SK-N-MC (cell line): ENCODE data around the gene CDC42BPB.
A peak's percentile ranks its signal among the peaks of the same experiment; 100 is the strongest.

Experiments
- DNase-seq: peaks from one replicate; pipeline ENCODE4 v3.0.0-alpha.2; 2011; ENCODE audit warnings: low read depth, low spot score
- H3K27ac ChIP-seq: fragments of 200-600 bp; sonication (generic); 2 replicates; pipeline ENCODE4 v1.5.1; 2016; ENCODE audit warnings: mixed run types
- H3K36me3 ChIP-seq: fragments of 200-600 bp; sonication (generic); 2 replicates; pipeline ENCODE4 v1.6.1; 2017; ENCODE audit warnings: antibody characterized with exemption, low read length, mixed read lengths; ENCODE audit not compliant: insufficient read depth
- H3K4me3 ChIP-seq: fragments of 200-600 bp; sonication (generic); 2 replicates; pipeline ENCODE4 v1.5.1; 2016
- H3K9ac ChIP-seq: fragments of 200-600 bp; sonication (generic); 2 replicates; pipeline ENCODE4 v1.8.0; 2017; ENCODE audit warnings: mixed run types, mixed read lengths; ENCODE audit not compliant: insufficient read length
- H3K9me3 ChIP-seq: fragments of 200-600 bp; sonication (generic); 2 replicates; pipeline ENCODE4 v1.6.1; 2017; ENCODE audit warnings: low read depth, mild to moderate bottlenecking, antibody characterized with exemption, low read length, moderate library complexity, mixed read lengths
- EZH2 ChIP-seq: fragments of 200-600 bp; sonication (generic); IDR thresholded peaks from one replicate; pipeline ENCODE4 v1.6.1; 2017; ENCODE audit warnings: antibody characterized with exemption
- FOXP2 ChIP-seq: optimal IDR thresholded peaks from 2 replicates; pipeline ENCODE3; 2011; ENCODE audit warnings: mild to moderate bottlenecking, moderate library complexity; ENCODE audit not compliant: insufficient read depth; ENCODE audit errors: extremely low read length, control extremely low read depth
- POLR2AphosphoS5 ChIP-seq: IDR thresholded peaks from 2 replicates; pipeline ENCODE4 v1.6.1; 2012; ENCODE audit warnings: mild to moderate bottlenecking, low read depth, low read length, borderline replicate concordance

The CDC42BPB gene

GRCh38 chr14:103097244-103097993, 40.1 kb upstream of the CDC42BPB start:
- H3K9me3 ChIP-seq = no peaks in the 10 kb centered on the region

GRCh38 chr14:103096387-103096786, 39.0 kb upstream of the CDC42BPB start:
- H3K9ac ChIP-seq = no peak overlapping the region
- no peaks in the 10 kb centered on the region for H3K9me3 ChIP-seq
- H3K4me3 ChIP-seq = no peak overlapping the region
- DNase-seq = no peak
- TF ChIP-seq POLR2AphosphoS5 = no peak
- no peak for TF ChIP-seq FOXP2
- no peak for TF ChIP-seq EZH2
- H3K36me3 ChIP-seq = no peaks in the 10 kb centered on the region
- H3K27ac ChIP-seq = 0 out of 2 replicates have a peak overlapping the region, but pooled peaks have one; percentile 19

More at GRCh38 chr14:103097244-103097993, 40.1 kb upstream of the CDC42BPB start:
- TF ChIP-seq POLR2AphosphoS5 (no peak), FOXP2 (no peak), EZH2 (no peak)
- no peaks in the 10 kb centered on the region for H3K36me3 ChIP-seq
- H3K4me3 ChIP-seq = no peak overlapping the region
- H3K9ac ChIP-seq = no peak overlapping the region
- DNase-seq = no peak
- no peak overlapping the region for H3K27ac ChIP-seq

- TF ChIP-seq FOXP2 = no peak
- no peak for TF ChIP-seq POLR2AphosphoS5
- no peak for TF ChIP-seq EZH2
These were observed 37.9 kb upstream of the CDC42BPB start for GRCh38 chr14:103095210-103095778.

GRCh38 chr14:103094406-103095209, 37.3 kb upstream of the CDC42BPB start, which contains the start of gene EXOC3L4:
Gene EXOC3L4 (plus strand): TSS chr14:103094725. CDS start chr14:103100220, 5,495 bp downstream.
- Histone ChIP-seq H3K9ac (no peak within 1 kb of the TSS), H3K4me3 (no peak within 1 kb of the TSS), H3K9me3 (no peaks in the 10 kb centered on the region), H3K27ac (no peak within 1 kb of the TSS), H3K36me3 (no peaks in the 10 kb centered on the region)
- TF ChIP-seq FOXP2 (no peak), EZH2 (no peak), POLR2AphosphoS5 (no peak)
- no peak for DNase-seq

More at GRCh38 chr14:103095210-103095778, 37.9 kb upstream of the CDC42BPB start:
- no peak for DNase-seq
- Histone ChIP-seq H3K9ac (no peak overlapping the region), H3K27ac (no peak overlapping the region), H3K9me3 (no peaks in the 10 kb centered on the region), H3K4me3 (no peak overlapping the region), H3K36me3 (no peaks in the 10 kb centered on the region)

GRCh38 chr14:103093856-103094405, 36.6 kb upstream of the CDC42BPB start:
- no peak overlapping the region for H3K9ac ChIP-seq
- H3K27ac ChIP-seq = no peak overlapping the region
- DNase-seq = no peak
- TF ChIP-seq FOXP2 = no peak
- no peak for TF ChIP-seq EZH2
- TF ChIP-seq POLR2AphosphoS5 = no peak
- H3K9me3 ChIP-seq = no peaks in the 10 kb centered on the region
- no peak overlapping the region for H3K4me3 ChIP-seq
- H3K36me3 ChIP-seq = no peaks in the 10 kb centered on the region

GRCh38 chr14:103091883-103092222, 34.5 kb upstream of the CDC42BPB start:
- no peak for DNase-seq
- Histone ChIP-seq H3K9ac (no peak overlapping the region), H3K4me3 (no peak overlapping the region), H3K9me3 (no peaks in the 10 kb centered on the region), H3K36me3 (no peaks in the 10 kb centered on the region), H3K27ac (no peak overlapping the region)
- TF ChIP-seq EZH2 (no peak), POLR2AphosphoS5 (no peak), FOXP2 (no peak)

- DNase-seq = no peak
These were observed 33.9 kb upstream of the CDC42BPB start for GRCh38 chr14:103091041-103091882.

More at GRCh38 chr14:103091041-103091882, 33.9 kb upstream of the CDC42BPB start:
- no peak for TF ChIP-seq POLR2AphosphoS5
- TF ChIP-seq FOXP2 = no peak
- no peak for TF ChIP-seq EZH2
- Histone ChIP-seq H3K4me3 (no peak overlapping the region), H3K27ac (no peak overlapping the region), H3K36me3 (no peaks in the 10 kb centered on the region), H3K9me3 (no peaks in the 10 kb centered on the region), H3K9ac (no peak overlapping the region)
